GM19467 (cell line): Measurements from ENCODE around the gene CEL.
"Not testable (repeated sequence)": the region's sequence is repeated elsewhere in the genome, so short reads cannot be mapped to it uniquely, and the experiment has no call there.

Source experiments
- ATAC-seq: cut with Tn5 transposase; IDR thresholded peaks from one replicate; pipeline ENCODE4 v1.9.1; 2021; ENCODE audit warnings: mild to moderate bottlenecking, moderate library complexity; ENCODE audit not compliant: unreplicated experiment

The CEL gene

GRCh38 chr9:133046196-133046899, 15.4 kb upstream of the CEL start:
- ATAC-seq: no peak

- no peak for ATAC-seq
These were observed 14.9 kb upstream of the CEL start for GRCh38 chr9:133046900-133047295.

- no peak for ATAC-seq
These were observed 13.2 kb upstream of the CEL start for GRCh38 chr9:133048595-133048994.

- ATAC-seq: no peak
These were observed 12.7 kb upstream of the CEL start for GRCh38 chr9:133049043-133049442.

- ATAC-seq: no peak
These were observed 11.6 kb upstream of the CEL start for GRCh38 chr9:133050142-133050541.

- ATAC-seq: no peak
These were observed 11.0 kb upstream of the CEL start for GRCh38 chr9:133050781-133051180.

- ATAC-seq: no peak
These were observed 10.4 kb upstream of the CEL start for GRCh38 chr9:133051281-133051900.

GRCh38 chr9:133051966-133052539, 9.7 kb upstream of the CEL start:
- no peak for ATAC-seq

GRCh38 chr9:133054194-133054890, 7.4 kb upstream of the CEL start:
- ATAC-seq: no peak

GRCh38 chr9:133054966-133055365, 6.8 kb upstream of the CEL start:
- ATAC-seq: no peak

GRCh38 chr9:133055788-133056420, 5.9 kb upstream of the CEL start:
- ATAC-seq: no peak

- no peak for ATAC-seq
These were observed 5.2 kb upstream of the CEL start for GRCh38 chr9:133056533-133056932.

- ATAC-seq: no peak
These were observed 4.8 kb upstream of the CEL start for GRCh38 chr9:133057006-133057405.

- ATAC-seq: no peak
These were observed 4.2 kb upstream of the CEL start for GRCh38 chr9:133057553-133057952.

- no peak for ATAC-seq
These were observed 3.7 kb upstream of the CEL start for GRCh38 chr9:133058071-133058470.

- ATAC-seq: no peak
These were observed 3.0 kb upstream of the CEL start for GRCh38 chr9:133058550-133059320.

- ATAC-seq: no peak
These were observed 2.2 kb upstream of the CEL start for GRCh38 chr9:133059623-133060022.

GRCh38 chr9:133060417-133060841, 1.4 kb upstream of the CEL start:
- ATAC-seq: no peak

- not testable (repeated sequence) for ATAC-seq
These were observed 590 bp upstream of the CEL start for GRCh38 chr9:133061019-133061763.

GRCh38 chr9:133062569-133062968, 788 bp downstream of the CEL start:
- ATAC-seq: not testable (repeated sequence)
